ENCODE measurements around the gene PRDM15. TPM values are rescaled to one million over a fixed set of nuclear protein-coding genes. Genes with fewer than 3 reads are reported as not detected.

The PRDM15 gene
- total RNA-seq, 4 donors from 2014 or later: 7.6 to 27.5 (median 12.9) TPM

DNA sequence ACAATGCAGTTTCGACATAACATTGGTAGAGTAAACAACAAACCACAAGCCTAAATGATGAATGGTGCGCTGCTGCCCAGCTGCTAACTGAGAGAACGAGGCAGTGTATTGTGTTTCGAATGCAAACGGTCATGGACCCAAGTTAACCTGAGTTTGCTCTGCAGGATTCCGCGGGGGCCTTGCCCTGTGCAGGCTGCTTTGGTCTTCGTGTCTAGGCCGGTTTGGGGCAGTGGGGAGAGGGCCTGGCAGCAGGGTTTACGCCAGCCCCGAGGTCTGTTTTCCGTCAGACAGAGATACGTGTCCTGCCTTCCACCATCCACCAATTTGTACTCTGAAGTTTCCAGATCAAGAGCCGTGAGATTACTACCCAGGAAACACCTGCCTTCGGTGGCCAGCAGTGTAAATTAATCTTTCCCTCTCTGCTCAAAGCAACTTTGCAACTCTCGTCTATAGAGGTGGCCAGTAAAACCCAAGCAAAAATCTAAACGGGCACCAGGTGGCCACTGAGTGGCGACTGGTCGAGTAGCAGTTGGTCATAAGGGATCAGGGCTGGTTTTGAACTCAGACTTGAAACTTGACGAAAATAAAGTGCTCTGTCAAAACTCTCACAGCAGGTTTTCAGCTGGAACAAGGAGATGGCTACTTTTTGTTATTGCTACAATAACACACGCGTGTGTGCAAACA is 6.3 kb upstream of the PRDM15 start:
- Histone ChIP-seq H3K9me3 (no peaks in the 10 kb centered on the region), H3K27ac (no peak overlapping the region), H3K27me3 (no peaks in the 10 kb centered on the region), H3K4me3 (no peak overlapping the region), H3K36me3 (peaks cover 10% of the 10 kb centered on the region), H3K4me1 (no peaks in the 10 kb centered on the region)
- no peak for DNase-seq (ENCODE audit: low spot score in 2 of 2)
- WGBS: 71% methylated on average over 19 of the region's 22 CpGs
- TF ChIP-seq EP300 (IDR thresholded peaks at IDR 0.05) (no peak), POLR2AphosphoS5 (IDR thresholded peaks at IDR 0.05) (no peak), CTCF (IDR thresholded peaks at IDR 0.05) (no peak), POLR2A (IDR thresholded peaks at IDR 0.05) (no peak)

DNA sequence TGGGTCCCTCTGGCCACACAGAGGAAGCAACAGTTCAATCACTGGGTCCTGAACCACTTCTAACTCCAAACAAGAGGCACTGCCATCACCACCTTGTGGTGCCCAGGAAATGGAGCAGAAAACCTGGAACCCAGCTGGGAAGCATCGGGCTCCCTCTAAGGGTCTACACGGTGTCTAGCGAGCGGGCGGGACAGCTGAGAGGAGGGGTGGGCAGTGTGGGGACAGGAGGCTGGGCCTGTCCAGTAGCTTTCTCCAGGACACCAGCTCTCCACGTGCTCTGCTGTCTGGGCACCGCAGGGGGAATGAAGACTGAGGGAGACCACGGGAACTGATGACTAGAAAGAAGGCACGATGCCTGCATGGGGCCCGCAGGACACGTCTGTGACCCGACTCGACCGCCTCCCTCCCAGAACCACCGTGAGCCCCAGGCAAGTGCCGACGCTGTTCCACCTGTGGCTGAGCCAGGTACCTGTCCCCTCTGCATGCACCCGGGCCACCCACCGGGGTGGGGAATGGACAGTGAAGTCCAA is 5.4 kb upstream of the PRDM15 start:
- Histone ChIP-seq H3K4me1 (peaks cover 7% of the 10 kb centered on the region), H3K36me3 (peaks cover 10% of the 10 kb centered on the region), H3K27me3 (no peaks in the 10 kb centered on the region), H3K4me3 (no peak overlapping the region), H3K9me3 (no peaks in the 10 kb centered on the region), H3K27ac (no peak overlapping the region)
- no peak for TF ChIP-seq POLR2AphosphoS5 (IDR thresholded peaks at IDR 0.05)
- TF ChIP-seq CTCF (IDR thresholded peaks at IDR 0.05): no peak
- TF ChIP-seq EP300 (IDR thresholded peaks at IDR 0.05): no peak
- no peak for TF ChIP-seq POLR2A (IDR thresholded peaks at IDR 0.05)
- WGBS: 83% methylated on average over 12 of the region's 19 CpGs
- DNase-seq (ENCODE audit: low spot score in 2 of 2): no peak

DNA sequence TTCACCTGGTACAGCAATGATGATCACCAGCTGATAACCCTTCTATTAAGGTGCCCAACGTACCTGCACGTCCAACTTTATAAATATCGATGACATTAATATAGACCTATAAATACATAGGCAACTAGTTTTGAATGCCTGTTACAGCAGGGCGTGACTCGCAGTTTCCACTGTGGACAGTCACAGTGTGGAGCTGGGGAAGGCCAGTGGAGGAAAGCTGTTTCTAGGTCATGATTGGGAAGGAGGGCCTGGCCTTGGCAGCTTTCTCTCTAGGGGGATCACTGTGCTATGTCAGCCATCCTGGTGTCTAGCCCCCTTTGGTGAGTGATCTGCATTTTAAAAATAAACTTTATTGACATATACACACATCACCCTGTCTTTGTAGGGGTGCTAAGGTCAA is 4.4 kb upstream of the PRDM15 start:
- WGBS: 95% methylated on average over 5 of the region's 5 CpGs
- DNase-seq (ENCODE audit: low spot score in 2 of 2): no peak
- TF ChIP-seq POLR2AphosphoS5 (IDR thresholded peaks at IDR 0.05) (no peak), CTCF (IDR thresholded peaks at IDR 0.05) (no peak), EP300 (IDR thresholded peaks at IDR 0.05) (no peak), POLR2A (IDR thresholded peaks at IDR 0.05) (no peak)
- Histone ChIP-seq H3K36me3 (peaks cover 4% of the 10 kb centered on the region), H3K27ac (no peak overlapping the region), H3K27me3 (no peaks in the 10 kb centered on the region), H3K4me1 (peaks cover 7% of the 10 kb centered on the region), H3K9me3 (no peaks in the 10 kb centered on the region), H3K4me3 (no peak overlapping the region)

- Histone ChIP-seq H3K36me3 (no peaks in the 10 kb centered on the region), H3K27ac (no peak overlapping the region), H3K4me3 (no peak overlapping the region), H3K27me3 (no peaks in the 10 kb centered on the region), H3K4me1 (peaks cover 24% of the 10 kb centered on the region), H3K9me3 (no peaks in the 10 kb centered on the region)
- 90% methylated on average over 6 of the region's 6 CpGs for WGBS
- TF ChIP-seq POLR2A (IDR thresholded peaks at IDR 0.05) (no peak), EP300 (IDR thresholded peaks at IDR 0.05) (no peak), POLR2AphosphoS5 (IDR thresholded peaks at IDR 0.05) (no peak), CTCF (IDR thresholded peaks at IDR 0.05) (no peak)
- DNase-seq (ENCODE audit: low spot score in 2 of 2): no peak
These were observed 1.9 kb upstream of the PRDM15 start for GRCh38 chr21:41881051-41881450.

DNA sequence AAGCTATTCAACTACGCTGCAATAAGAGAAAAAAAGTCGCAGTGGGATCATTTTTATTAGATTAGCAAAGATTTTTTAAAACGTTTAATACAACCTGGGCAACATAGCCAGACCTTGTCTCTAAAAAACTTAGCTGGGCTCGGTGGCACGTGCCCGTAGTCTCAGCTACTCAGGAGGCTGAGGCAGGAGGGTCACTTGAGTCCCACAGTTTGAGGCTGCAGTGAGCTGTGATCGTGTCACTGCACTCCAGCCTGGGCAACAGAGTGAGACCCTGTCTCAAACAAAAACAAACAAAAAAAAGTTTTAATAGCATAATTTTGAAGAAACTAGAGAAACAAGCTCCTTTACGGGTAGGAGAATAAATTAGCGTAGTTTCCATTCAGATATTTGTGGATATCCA is 1.0 kb upstream of the PRDM15 start:
- H3K36me3 ChIP-seq: no peaks in the 10 kb centered on the region
- H3K27me3 ChIP-seq: no peaks in the 10 kb centered on the region
- H3K4me1 ChIP-seq: peaks cover 24% of the 10 kb centered on the region
- H3K9me3 ChIP-seq: no peaks in the 10 kb centered on the region
- 90% methylated on average over 9 of the region's 9 CpGs for WGBS
- TF ChIP-seq POLR2AphosphoS5 (IDR thresholded peaks at IDR 0.05) (no peak), POLR2A (IDR thresholded peaks at IDR 0.05) (no peak), EP300 (IDR thresholded peaks at IDR 0.05) (no peak), CTCF (IDR thresholded peaks at IDR 0.05) (no peak)
- H3K4me3 ChIP-seq: peak overlapping the region; percentile 91
- H3K27ac ChIP-seq: no peak overlapping the region
- no peak for DNase-seq (ENCODE audit: low spot score in 2 of 2)

All from suprapubic skin (tissue), 4 donors.